GM23338 (cell line): ENCODE data around the gene ABCB11. TPM values are rescaled to one million over a fixed set of nuclear protein-coding genes. Genes with fewer than 3 reads are reported as not detected.

Source experiments
- ATAC-seq: fragments of 200-7000 bp; cut with Tn5 transposase; 3 replicates; pipeline ENCODE4 v1.9.1; 2020
- DNase-seq: peaks from one replicate; pipeline ENCODE4 v3.0.0-alpha.2; 2015; ENCODE audit warnings: low spot score
- H2AFZ ChIP-seq: fragments of 200-600 bp; sonication (generic); 2 replicates; pipeline ENCODE4 v1.8.0; 2016; ENCODE audit warnings: antibody characterized with exemption, mild to moderate bottlenecking, moderate library complexity
- H3F3A ChIP-seq: fragments of 200-600 bp; sonication (generic); replicated peaks from 2 replicates; pipeline ENCODE4 v1.8.0; 2017; ENCODE audit warnings: antibody characterized with exemption, mixed run types, low read depth
- H3K27ac ChIP-seq: fragments of 200-600 bp; sonication (generic); 2 replicates; pipeline ENCODE4 v1.6.1; 2016; ENCODE audit warnings: low read depth
- H3K27me3 ChIP-seq: fragments of 200-600 bp; sonication (generic); 2 replicates; pipeline ENCODE4 v1.8.0; 2016; ENCODE audit warnings: mild to moderate bottlenecking, mixed run types, moderate library complexity; ENCODE audit not compliant: insufficient read depth
- H3K36me3 ChIP-seq: fragments of 200-600 bp; sonication (generic); 2 replicates; pipeline ENCODE4 v1.8.0; 2016; ENCODE audit warnings: mild to moderate bottlenecking; ENCODE audit not compliant: insufficient read depth
- H3K4me1 ChIP-seq: fragments of 200-600 bp; sonication (generic); 2 replicates; pipeline ENCODE4 v1.8.0; 2016; ENCODE audit warnings: mild to moderate bottlenecking, moderate library complexity; ENCODE audit not compliant: insufficient read depth
- H3K4me2 ChIP-seq: fragments of 200-600 bp; sonication (generic); 2 replicates; pipeline ENCODE4 v1.7.1; 2017; ENCODE audit warnings: mixed run types
- H3K4me3 ChIP-seq: fragments of 200-600 bp; sonication (generic); 2 replicates; pipeline ENCODE4 v1.6.1; 2016; ENCODE audit warnings: mixed run types
- H3K79me2 ChIP-seq: fragments of 200-600 bp; sonication (generic); replicated peaks from 2 replicates; pipeline ENCODE4 v1.8.0; 2017; ENCODE audit warnings: mild to moderate bottlenecking; ENCODE audit not compliant: insufficient read depth
- H3K9me2 ChIP-seq: fragments of 200-600 bp; sonication (generic); 2 replicates; pipeline ENCODE4 v1.8.0; 2017; ENCODE audit not compliant: insufficient read depth
- H4K20me1 ChIP-seq: fragments of 200-600 bp; sonication (generic); replicated peaks from 2 replicates; pipeline ENCODE4 v1.8.0; 2017; ENCODE audit warnings: mild to moderate bottlenecking; ENCODE audit not compliant: insufficient read depth
- H3K27ac Mint-ChIP-seq: 2 replicates; pipeline ENCODE4 v1.8.0; 2020; ENCODE audit warnings: inconsistent platforms, mild to moderate bottlenecking, moderate library complexity, mixed read lengths
- H3K27me3 Mint-ChIP-seq: 3 replicates; pipeline ENCODE4 v1.8.0; 2022; ENCODE audit warnings: low read depth, mild to moderate bottlenecking, moderate library complexity, mixed read lengths, inconsistent platforms; ENCODE audit not compliant: insufficient read depth, poor library complexity
- H3K36me3 Mint-ChIP-seq: 3 replicates; pipeline ENCODE4 v1.8.0; 2021; ENCODE audit warnings: low read depth, mild to moderate bottlenecking, inconsistent platforms, moderate library complexity, mixed read lengths
- H3K4me1 Mint-ChIP-seq: 3 replicates; pipeline ENCODE4 v1.8.0; 2020; ENCODE audit warnings: mild to moderate bottlenecking, inconsistent platforms, mixed read lengths
- H3K4me3 Mint-ChIP-seq: 3 replicates; pipeline ENCODE4 v1.8.0; 2021; ENCODE audit warnings: moderate library complexity, mild to moderate bottlenecking, inconsistent platforms, mixed read lengths
- H3K9me3 Mint-ChIP-seq: 3 replicates; pipeline ENCODE4 v1.8.0; 2020; ENCODE audit warnings: moderate library complexity, mild to moderate bottlenecking, inconsistent platforms, mixed read lengths
- EZH2 ChIP-seq: fragments of 200-600 bp; sonication (generic); IDR thresholded peaks from one replicate; pipeline ENCODE4 v1.8.0; 2017; ENCODE audit warnings: antibody characterized with exemption, mild to moderate bottlenecking, low read depth; ENCODE audit not compliant: unreplicated experiment
- NANOG ChIP-seq: IDR thresholded peaks from 2 replicates; pipeline ENCODE4 v1.6.1; 2016; ENCODE audit warnings: antibody characterized with exemption, borderline replicate concordance
- POLR2AphosphoS5 ChIP-seq: IDR thresholded peaks from 2 replicates; pipeline ENCODE4 v1.6.1; 2016; ENCODE audit warnings: antibody characterized with exemption, low read depth
- STAT1 ChIP-seq: IDR thresholded peaks from one replicate; pipeline ENCODE4 v1.6.1; 2016; ENCODE audit warnings: antibody characterized with exemption; ENCODE audit not compliant: unreplicated experiment
- ZNF114 ChIP-seq: fragments of 250-450 bp; sonication (Bioruptor Pico); IDR thresholded peaks from 2 replicates; pipeline ENCODE4 v1.5.0; 2020; ENCODE audit warnings: mild to moderate bottlenecking, moderate library complexity
- ZNF331 ChIP-seq: fragments of 250-450 bp; sonication (Bioruptor Pico); IDR thresholded peaks from 2 replicates; pipeline ENCODE4 v1.5.0; 2020; ENCODE audit warnings: low read depth, mild to moderate bottlenecking, moderate library complexity
- polyA plus RNA-seq: library from polyadenylated mRNA; unstranded; fragments of >200 nt; fragmentation: Nextera tagmentation; extraction: Ambion mirVana; gene quantifications from 2 replicates; pipeline ENCODE4 v1.2.1, GENCODE V29; 2016
- total RNA-seq: library from RNA; depleted of rRNA; stranded (reverse); fragments of >200 nt; shearing (Covaris generic); gene quantifications from 2 replicates; pipeline ENCODE4 v1.2.3, GENCODE V29; 2014
- TF ChIP-seq, protein P1 (sequence below), 2 experiments: fragments of 200-600 bp in 1 of 2; sonication (generic) in 1 of 2; conservative IDR thresholded peaks; 2 replicates each; pipeline versions ENCODE4 v1.5.1 to v1.6.1; 2016 to 2017; ENCODE audit warnings: antibody characterized with exemption in 2 of 2, low read depth in 2 of 2, mild to moderate bottlenecking in 2 of 2, moderate library complexity in 1 of 2
- TF ChIP-seq, protein P2 (sequence below): fragments of 250-450 bp; sonication (Bioruptor Pico); IDR thresholded peaks from 2 replicates; pipeline ENCODE4 v1.5.0; 2020; ENCODE audit warnings: mild to moderate bottlenecking, moderate library complexity
- TF ChIP-seq, protein P3 (sequence below): IDR thresholded peaks from 2 replicates; pipeline ENCODE4 v1.6.1; 2016; ENCODE audit warnings: antibody characterized with exemption
- TF ChIP-seq, protein P4 (sequence below): IDR thresholded peaks from one replicate; pipeline ENCODE4 v1.6.1; 2018; ENCODE audit warnings: antibody characterized with exemption; ENCODE audit not compliant: unreplicated experiment

The ABCB11 gene
- total and polyA plus RNA-seq, 2 experiments from 2014 or later: not detected

DNA sequence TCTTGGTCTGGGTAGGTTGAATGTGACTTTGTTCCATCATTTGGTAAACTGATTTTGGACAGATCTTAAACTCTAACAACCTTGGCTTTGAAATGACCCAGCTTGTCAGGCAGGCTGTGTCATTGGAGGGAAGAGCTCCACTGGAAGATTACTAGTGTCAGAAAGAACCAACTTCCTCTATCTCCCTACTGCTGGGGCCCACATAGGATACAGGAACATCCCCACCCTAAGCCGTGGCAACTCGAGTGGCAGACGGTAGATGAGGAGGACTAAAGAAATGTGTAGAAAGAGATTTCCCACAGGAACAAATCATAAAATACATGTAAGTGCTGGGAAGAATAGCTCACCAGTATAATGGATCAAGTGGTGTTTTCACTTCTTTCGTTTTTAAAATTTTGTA is 134.3 kb downstream of the ABCB11 start (continued):
- TF ChIP-seq, protein P1, sequence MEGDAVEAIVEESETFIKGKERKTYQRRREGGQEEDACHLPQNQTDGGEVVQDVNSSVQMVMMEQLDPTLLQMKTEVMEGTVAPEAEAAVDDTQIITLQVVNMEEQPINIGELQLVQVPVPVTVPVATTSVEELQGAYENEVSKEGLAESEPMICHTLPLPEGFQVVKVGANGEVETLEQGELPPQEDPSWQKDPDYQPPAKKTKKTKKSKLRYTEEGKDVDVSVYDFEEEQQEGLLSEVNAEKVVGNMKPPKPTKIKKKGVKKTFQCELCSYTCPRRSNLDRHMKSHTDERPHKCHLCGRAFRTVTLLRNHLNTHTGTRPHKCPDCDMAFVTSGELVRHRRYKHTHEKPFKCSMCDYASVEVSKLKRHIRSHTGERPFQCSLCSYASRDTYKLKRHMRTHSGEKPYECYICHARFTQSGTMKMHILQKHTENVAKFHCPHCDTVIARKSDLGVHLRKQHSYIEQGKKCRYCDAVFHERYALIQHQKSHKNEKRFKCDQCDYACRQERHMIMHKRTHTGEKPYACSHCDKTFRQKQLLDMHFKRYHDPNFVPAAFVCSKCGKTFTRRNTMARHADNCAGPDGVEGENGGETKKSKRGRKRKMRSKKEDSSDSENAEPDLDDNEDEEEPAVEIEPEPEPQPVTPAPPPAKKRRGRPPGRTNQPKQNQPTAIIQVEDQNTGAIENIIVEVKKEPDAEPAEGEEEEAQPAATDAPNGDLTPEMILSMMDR (conservative IDR thresholded peaks at IDR 0.05; ENCODE audit: low read depth in 2 of 2): no peak
- TF ChIP-seq ZNF114 (CRISPR knock-in tag): no peak

DNA sequence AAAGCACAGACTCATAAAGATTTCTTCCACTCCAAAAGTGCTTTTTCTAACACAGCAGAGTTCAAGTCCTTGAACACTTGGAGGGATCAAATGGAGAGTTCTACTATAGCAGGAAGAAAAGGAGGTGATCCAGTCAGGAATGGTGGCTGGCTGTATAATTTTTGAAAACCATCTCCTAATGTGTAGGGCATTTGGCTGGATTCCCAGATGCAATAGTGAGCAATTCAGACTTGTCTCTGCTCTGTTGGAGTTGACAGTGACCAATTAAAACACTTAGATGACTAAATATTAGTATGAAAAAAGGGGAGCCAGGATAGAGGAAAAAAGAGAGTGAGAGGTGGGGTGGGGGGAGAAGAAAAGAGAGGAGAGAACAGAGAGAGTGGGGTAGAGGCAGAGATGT is 135.4 kb downstream of the ABCB11 start:
- Histone ChIP-seq H3F3A (no peaks in the 10 kb centered on the region), H3K79me2 (no peaks in the 10 kb centered on the region), H3K4me2 (no peak overlapping the region), H3K36me3 (no peaks in the 10 kb centered on the region), H3K27me3 (no peaks in the 10 kb centered on the region), H3K4me1 (no peaks in the 10 kb centered on the region), H3K9me2 (0 out of 2 replicates have a peak, but pooled peaks cover 5% of the 10 kb centered on the region), H3K27ac (no peak overlapping the region), H2AFZ (no peak overlapping the region; the same call in 1 of the 2 replicates), H3K4me3 (no peak overlapping the region), H4K20me1 (no peaks in the 10 kb centered on the region)
- H3K27ac Mint-ChIP-seq: no peak overlapping the region
- H3K4me1 Mint-ChIP-seq: no peaks in the 10 kb centered on the region; the same call in 2 of the 3 replicates
- DNase-seq (no peak), ATAC-seq (no peak)
- no peaks in the 10 kb centered on the region for H3K27me3 Mint-ChIP-seq
- no peaks in the 10 kb centered on the region for H3K9me3 Mint-ChIP-seq
- no peaks in the 10 kb centered on the region for H3K36me3 Mint-ChIP-seq
- H3K4me3 Mint-ChIP-seq: no peak overlapping the region
- TF ChIP-seq, protein P2, sequence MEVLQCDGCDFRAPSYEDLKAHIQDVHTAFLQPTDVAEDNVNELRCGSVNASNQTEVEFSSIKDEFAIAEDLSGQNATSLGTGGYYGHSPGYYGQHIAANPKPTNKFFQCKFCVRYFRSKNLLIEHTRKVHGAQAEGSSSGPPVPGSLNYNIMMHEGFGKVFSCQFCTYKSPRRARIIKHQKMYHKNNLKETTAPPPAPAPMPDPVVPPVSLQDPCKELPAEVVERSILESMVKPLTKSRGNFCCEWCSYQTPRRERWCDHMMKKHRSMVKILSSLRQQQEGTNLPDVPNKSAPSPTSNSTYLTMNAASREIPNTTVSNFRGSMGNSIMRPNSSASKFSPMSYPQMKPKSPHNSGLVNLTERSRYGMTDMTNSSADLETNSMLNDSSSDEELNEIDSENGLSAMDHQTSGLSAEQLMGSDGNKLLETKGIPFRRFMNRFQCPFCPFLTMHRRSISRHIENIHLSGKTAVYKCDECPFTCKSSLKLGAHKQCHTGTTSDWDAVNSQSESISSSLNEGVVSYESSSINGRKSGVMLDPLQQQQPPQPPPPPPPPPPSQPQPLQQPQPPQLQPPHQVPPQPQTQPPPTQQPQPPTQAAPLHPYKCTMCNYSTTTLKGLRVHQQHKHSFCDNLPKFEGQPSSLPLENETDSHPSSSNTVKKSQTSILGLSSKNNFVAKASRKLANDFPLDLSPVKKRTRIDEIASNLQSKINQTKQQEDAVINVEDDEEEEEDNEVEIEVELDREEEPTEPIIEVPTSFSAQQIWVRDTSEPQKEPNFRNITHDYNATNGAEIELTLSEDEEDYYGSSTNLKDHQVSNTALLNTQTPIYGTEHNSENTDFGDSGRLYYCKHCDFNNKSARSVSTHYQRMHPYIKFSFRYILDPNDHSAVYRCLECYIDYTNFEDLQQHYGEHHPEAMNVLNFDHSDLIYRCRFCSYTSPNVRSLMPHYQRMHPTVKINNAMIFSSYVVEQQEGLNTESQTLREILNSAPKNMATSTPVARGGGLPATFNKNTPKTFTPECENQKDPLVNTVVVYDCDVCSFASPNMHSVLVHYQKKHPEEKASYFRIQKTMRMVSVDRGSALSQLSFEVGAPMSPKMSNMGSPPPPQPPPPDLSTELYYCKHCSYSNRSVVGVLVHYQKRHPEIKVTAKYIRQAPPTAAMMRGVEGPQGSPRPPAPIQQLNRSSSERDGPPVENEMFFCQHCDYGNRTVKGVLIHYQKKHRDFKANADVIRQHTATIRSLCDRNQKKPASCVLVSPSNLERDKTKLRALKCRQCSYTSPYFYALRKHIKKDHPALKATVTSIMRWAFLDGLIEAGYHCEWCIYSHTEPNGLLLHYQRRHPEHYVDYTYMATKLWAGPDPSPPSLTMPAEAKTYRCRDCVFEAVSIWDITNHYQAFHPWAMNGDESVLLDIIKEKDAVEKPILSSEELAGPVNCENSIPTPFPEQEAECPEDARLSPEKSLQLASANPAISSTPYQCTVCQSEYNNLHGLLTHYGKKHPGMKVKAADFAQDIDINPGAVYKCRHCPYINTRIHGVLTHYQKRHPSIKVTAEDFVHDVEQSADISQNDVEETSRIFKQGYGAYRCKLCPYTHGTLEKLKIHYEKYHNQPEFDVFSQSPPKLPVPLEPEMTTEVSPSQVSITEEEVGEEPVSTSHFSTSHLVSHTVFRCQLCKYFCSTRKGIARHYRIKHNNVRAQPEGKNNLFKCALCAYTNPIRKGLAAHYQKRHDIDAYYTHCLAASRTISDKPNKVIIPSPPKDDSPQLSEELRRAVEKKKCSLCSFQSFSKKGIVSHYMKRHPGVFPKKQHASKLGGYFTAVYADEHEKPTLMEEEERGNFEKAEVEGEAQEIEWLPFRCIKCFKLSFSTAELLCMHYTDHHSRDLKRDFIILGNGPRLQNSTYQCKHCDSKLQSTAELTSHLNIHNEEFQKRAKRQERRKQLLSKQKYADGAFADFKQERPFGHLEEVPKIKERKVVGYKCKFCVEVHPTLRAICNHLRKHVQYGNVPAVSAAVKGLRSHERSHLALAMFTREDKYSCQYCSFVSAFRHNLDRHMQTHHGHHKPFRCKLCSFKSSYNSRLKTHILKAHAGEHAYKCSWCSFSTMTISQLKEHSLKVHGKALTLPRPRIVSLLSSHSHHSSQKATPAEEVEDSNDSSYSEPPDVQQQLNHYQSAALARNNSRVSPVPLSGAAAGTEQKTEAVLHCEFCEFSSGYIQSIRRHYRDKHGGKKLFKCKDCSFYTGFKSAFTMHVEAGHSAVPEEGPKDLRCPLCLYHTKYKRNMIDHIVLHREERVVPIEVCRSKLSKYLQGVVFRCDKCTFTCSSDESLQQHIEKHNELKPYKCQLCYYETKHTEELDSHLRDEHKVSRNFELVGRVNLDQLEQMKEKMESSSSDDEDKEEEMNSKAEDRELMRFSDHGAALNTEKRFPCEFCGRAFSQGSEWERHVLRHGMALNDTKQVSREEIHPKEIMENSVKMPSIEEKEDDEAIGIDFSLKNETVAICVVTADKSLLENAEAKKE (CRISPR knock-in tag): no peak
- TF ChIP-seq STAT1: no peak
- no peak for TF ChIP-seq NANOG
- TF ChIP-seq ZNF331 (CRISPR knock-in tag): no peak
- no peak for TF ChIP-seq ZNF114 (CRISPR knock-in tag)
- TF ChIP-seq, protein P3, sequence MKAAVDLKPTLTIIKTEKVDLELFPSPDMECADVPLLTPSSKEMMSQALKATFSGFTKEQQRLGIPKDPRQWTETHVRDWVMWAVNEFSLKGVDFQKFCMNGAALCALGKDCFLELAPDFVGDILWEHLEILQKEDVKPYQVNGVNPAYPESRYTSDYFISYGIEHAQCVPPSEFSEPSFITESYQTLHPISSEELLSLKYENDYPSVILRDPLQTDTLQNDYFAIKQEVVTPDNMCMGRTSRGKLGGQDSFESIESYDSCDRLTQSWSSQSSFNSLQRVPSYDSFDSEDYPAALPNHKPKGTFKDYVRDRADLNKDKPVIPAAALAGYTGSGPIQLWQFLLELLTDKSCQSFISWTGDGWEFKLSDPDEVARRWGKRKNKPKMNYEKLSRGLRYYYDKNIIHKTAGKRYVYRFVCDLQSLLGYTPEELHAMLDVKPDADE: no peak
- TF ChIP-seq POLR2AphosphoS5: no peak
- TF ChIP-seq EZH2: no peak
- TF ChIP-seq, protein P1 (conservative IDR thresholded peaks at IDR 0.05; ENCODE audit: low read depth in 2 of 2): no peak
- TF ChIP-seq, protein P4, sequence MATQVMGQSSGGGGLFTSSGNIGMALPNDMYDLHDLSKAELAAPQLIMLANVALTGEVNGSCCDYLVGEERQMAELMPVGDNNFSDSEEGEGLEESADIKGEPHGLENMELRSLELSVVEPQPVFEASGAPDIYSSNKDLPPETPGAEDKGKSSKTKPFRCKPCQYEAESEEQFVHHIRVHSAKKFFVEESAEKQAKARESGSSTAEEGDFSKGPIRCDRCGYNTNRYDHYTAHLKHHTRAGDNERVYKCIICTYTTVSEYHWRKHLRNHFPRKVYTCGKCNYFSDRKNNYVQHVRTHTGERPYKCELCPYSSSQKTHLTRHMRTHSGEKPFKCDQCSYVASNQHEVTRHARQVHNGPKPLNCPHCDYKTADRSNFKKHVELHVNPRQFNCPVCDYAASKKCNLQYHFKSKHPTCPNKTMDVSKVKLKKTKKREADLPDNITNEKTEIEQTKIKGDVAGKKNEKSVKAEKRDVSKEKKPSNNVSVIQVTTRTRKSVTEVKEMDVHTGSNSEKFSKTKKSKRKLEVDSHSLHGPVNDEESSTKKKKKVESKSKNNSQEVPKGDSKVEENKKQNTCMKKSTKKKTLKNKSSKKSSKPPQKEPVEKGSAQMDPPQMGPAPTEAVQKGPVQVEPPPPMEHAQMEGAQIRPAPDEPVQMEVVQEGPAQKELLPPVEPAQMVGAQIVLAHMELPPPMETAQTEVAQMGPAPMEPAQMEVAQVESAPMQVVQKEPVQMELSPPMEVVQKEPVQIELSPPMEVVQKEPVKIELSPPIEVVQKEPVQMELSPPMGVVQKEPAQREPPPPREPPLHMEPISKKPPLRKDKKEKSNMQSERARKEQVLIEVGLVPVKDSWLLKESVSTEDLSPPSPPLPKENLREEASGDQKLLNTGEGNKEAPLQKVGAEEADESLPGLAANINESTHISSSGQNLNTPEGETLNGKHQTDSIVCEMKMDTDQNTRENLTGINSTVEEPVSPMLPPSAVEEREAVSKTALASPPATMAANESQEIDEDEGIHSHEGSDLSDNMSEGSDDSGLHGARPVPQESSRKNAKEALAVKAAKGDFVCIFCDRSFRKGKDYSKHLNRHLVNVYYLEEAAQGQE: no peak
